Endodermal cell (in vitro differentiated cells): ENCODE measurements around the gene RAVER2. TPM values are rescaled to one million over a fixed set of nuclear protein-coding genes. Genes with fewer than 3 reads are reported as not detected.

Experiments
- DNase-seq: peaks from one replicate; pipeline ENCODE4 v3.0.0-alpha.2; 2017
- H3K27ac ChIP-seq: 2 replicates; pipeline ENCODE4 v1.5.1; 2013; ENCODE audit warnings: mild to moderate bottlenecking, low read depth, low read length, moderate library complexity
- H3K27me3 ChIP-seq: 2 replicates; pipeline ENCODE4 v1.6.1; 2013; ENCODE audit warnings: mild to moderate bottlenecking, low read length, moderate library complexity; ENCODE audit not compliant: insufficient read depth, control insufficient read depth, poor library complexity, severe bottlenecking
- H3K36me3 ChIP-seq: 2 replicates; pipeline ENCODE4 v1.7.0; 2013; ENCODE audit warnings: mild to moderate bottlenecking, low read length, moderate library complexity; ENCODE audit not compliant: control insufficient read depth, insufficient read depth
- H3K4me1 ChIP-seq: one replicate; pipeline ENCODE4 v1.7.0; 2013; ENCODE audit warnings: low read length; ENCODE audit not compliant: control insufficient read depth, insufficient read depth
- H3K4me3 ChIP-seq: 2 replicates; pipeline ENCODE4 v1.5.1; 2013; ENCODE audit warnings: mild to moderate bottlenecking, low read length, moderate library complexity
- H3K9ac ChIP-seq: 2 replicates; pipeline ENCODE4 v1.6.1; 2013; ENCODE audit warnings: mild to moderate bottlenecking, low read length, moderate library complexity; ENCODE audit not compliant: poor library complexity, severe bottlenecking; ENCODE audit errors: extremely low read depth
- H3K9me3 ChIP-seq: 2 replicates; pipeline ENCODE4 v1.6.1; 2013; ENCODE audit warnings: mild to moderate bottlenecking, low read length, moderate library complexity; ENCODE audit not compliant: control insufficient read depth
- H3K27ac Mint-ChIP-seq: 2 replicates; pipeline ENCODE4 v1.8.0; 2020; ENCODE audit warnings: mixed read lengths
- H3K27me3 Mint-ChIP-seq: 2 replicates; pipeline ENCODE4 v1.8.0; 2021; ENCODE audit warnings: mild to moderate bottlenecking, mixed read lengths; ENCODE audit not compliant: insufficient read depth
- H3K36me3 Mint-ChIP-seq: 2 replicates; pipeline ENCODE4 v1.8.0; 2020; ENCODE audit warnings: low read depth, mixed read lengths
- H3K4me1 Mint-ChIP-seq: 2 replicates; pipeline ENCODE4 v1.8.0; 2020; ENCODE audit warnings: mixed read lengths
- H3K4me3 Mint-ChIP-seq: 2 replicates; pipeline ENCODE4 v1.8.0; 2020; ENCODE audit warnings: mild to moderate bottlenecking, moderate library complexity, mixed read lengths
- H3K9me3 Mint-ChIP-seq: 2 replicates; pipeline ENCODE4 v1.8.0; 2020; ENCODE audit warnings: mild to moderate bottlenecking, mixed read lengths
- WGBS, 2 experiments: methylation state at CpG; one replicate each; pipeline versions ENCODE4 v1.1.5 to v1.1.7; 2013; ENCODE audit warnings: missing lambda C conversion rate in 2 of 2, mixed read lengths in 1 of 2; ENCODE audit not compliant: insufficient coverage in 1 of 2, insufficient read length in 1 of 2; 5-methylcytosine and 5-hydroxymethylcytosine counted together
- total RNA-seq, 2 donors: library from RNA; stranded (reverse); fragmentation: NEBNext Ultra II Directional in 1 of 2; extraction: Animal tissue kit (Norgen Biotek cat#: 25700) in 1 of 2; gene quantifications; 2 replicates in 1 of 2; 3 replicates in 1 of 2; pipeline ENCODE4 v1.2.1, GENCODE V29; 2021
- TF ChIP-seq, protein P1 (sequence below): fragments of 200-600 bp; sonication (generic); conservative IDR thresholded peaks from 2 replicates; pipeline ENCODE4 v1.5.0; 2021; ENCODE audit warnings: antibody characterized with exemption, mild to moderate bottlenecking

Gene RAVER2
- total RNA-seq, 2 donors from 2014 or later, result 20.3 to 21.8 TPM

GRCh38 chr1:64765012-64765411, 20.1 kb downstream of the RAVER2 start:
- H3K27ac ChIP-seq, result no peak overlapping the region
- Mint-ChIP-seq H3K36me3 (peaks cover 11% of the 10 kb centered on the region), H3K4me3 (no peak overlapping the region), H3K4me1 (peaks cover 8% of the 10 kb centered on the region), H3K27ac (no peak overlapping the region), H3K9me3 (no peaks in the 10 kb centered on the region), H3K27me3 (no peaks in the 10 kb centered on the region)
- peaks cover 12% of the 10 kb centered on the region for H3K36me3 ChIP-seq
- H3K4me3 ChIP-seq, result no peak overlapping the region
- no peak overlapping the region for H3K9ac ChIP-seq
- no peaks in the 10 kb centered on the region for H3K4me1 ChIP-seq
- no peak for DNase-seq
- peaks cover 7% of the 10 kb centered on the region for H3K9me3 ChIP-seq
- 94 to 100% methylated on average over 1 of the region's 1 CpG for WGBS, 2 experiments
- H3K27me3 ChIP-seq, result no peaks in the 10 kb centered on the region
- TF ChIP-seq, protein P1, sequence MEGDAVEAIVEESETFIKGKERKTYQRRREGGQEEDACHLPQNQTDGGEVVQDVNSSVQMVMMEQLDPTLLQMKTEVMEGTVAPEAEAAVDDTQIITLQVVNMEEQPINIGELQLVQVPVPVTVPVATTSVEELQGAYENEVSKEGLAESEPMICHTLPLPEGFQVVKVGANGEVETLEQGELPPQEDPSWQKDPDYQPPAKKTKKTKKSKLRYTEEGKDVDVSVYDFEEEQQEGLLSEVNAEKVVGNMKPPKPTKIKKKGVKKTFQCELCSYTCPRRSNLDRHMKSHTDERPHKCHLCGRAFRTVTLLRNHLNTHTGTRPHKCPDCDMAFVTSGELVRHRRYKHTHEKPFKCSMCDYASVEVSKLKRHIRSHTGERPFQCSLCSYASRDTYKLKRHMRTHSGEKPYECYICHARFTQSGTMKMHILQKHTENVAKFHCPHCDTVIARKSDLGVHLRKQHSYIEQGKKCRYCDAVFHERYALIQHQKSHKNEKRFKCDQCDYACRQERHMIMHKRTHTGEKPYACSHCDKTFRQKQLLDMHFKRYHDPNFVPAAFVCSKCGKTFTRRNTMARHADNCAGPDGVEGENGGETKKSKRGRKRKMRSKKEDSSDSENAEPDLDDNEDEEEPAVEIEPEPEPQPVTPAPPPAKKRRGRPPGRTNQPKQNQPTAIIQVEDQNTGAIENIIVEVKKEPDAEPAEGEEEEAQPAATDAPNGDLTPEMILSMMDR, result no peak

DNA sequence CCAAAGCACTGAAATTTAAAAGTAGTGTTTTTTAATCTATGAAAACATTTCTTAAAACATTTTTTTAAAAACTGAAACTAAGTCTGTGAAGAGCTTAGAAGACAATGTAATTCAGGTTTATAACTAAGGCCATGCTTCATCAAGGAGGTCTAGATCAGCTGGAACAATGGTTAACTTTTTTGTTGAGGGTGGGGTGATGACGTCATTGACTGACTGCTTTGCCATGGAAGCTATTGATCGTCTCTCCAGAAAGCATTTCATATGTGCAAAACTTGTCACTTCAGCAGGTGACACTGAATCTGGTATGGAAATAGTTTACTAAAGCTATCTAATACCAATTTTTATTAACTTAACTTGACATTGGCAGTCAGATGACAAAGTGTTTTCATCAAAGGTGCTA, 21.0 kb downstream of the RAVER2 start:
- Mint-ChIP-seq H3K27me3 (no peaks in the 10 kb centered on the region), H3K36me3 (peaks cover 19% of the 10 kb centered on the region), H3K9me3 (peaks cover 6% of the 10 kb centered on the region), H3K4me3 (no peak overlapping the region), H3K27ac (no peak overlapping the region), H3K4me1 (peaks cover 8% of the 10 kb centered on the region)
- H3K27me3 ChIP-seq, result no peaks in the 10 kb centered on the region
- H3K9me3 ChIP-seq, result peaks cover 15% of the 10 kb centered on the region
- TF ChIP-seq, protein P1, result no peak
- no peak overlapping the region for H3K4me3 ChIP-seq
- H3K36me3 ChIP-seq, result peaks cover 20% of the 10 kb centered on the region
- H3K27ac ChIP-seq, result no peak overlapping the region
- no peak for DNase-seq
- 94% methylated on average over 2 of the region's 2 CpGs; no CpG with 5 or more reads in 1 of the 2 experiments for WGBS, 2 experiments
- H3K9ac ChIP-seq, result no peak overlapping the region
- no peaks in the 10 kb centered on the region for H3K4me1 ChIP-seq

DNA sequence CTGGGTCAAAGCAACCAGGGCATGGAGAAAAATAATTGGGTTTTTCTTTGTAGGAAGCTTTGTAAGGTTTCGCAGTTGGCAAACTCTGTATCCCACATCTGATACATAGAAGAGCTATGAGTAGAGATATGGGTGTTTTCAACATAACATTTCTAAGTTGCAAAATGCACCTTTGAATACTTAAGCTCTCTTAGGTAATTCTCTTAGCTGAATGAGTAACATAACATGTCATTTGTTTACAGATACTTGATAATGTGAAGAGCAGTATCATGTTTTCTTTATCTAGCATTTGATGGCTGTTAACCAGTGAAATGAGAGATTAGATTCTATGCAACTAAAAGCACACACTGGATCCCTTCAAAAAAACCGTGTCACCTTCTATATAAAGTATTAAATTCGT, 21.6 kb downstream of the RAVER2 start:
- DNase-seq, result no peak
- Mint-ChIP-seq H3K4me3 (no peak overlapping the region), H3K27ac (no peak overlapping the region), H3K27me3 (no peaks in the 10 kb centered on the region), H3K36me3 (peaks cover 24% of the 10 kb centered on the region), H3K4me1 (peaks cover 8% of the 10 kb centered on the region), H3K9me3 (peaks cover 10% of the 10 kb centered on the region)
- peaks cover 21% of the 10 kb centered on the region for H3K9me3 ChIP-seq
- 97% methylated on average over 3 of the region's 3 CpGs; no CpG with 5 or more reads in 1 of the 2 experiments for WGBS, 2 experiments
- no peak overlapping the region for H3K9ac ChIP-seq
- H3K36me3 ChIP-seq, result peaks cover 26% of the 10 kb centered on the region
- TF ChIP-seq, protein P1, result no peak
- H3K27me3 ChIP-seq, result no peaks in the 10 kb centered on the region
- no peak overlapping the region for H3K4me3 ChIP-seq
- H3K27ac ChIP-seq, result no peak overlapping the region
- H3K4me1 ChIP-seq, result no peaks in the 10 kb centered on the region
